GM12865 (cell line): ENCODE data around the gene TMEM269.

ENCODE experiments used
- DNase-seq: peaks from one replicate; pipeline ENCODE4 v3.0.0; 2010; ENCODE audit warnings: low read depth
- H3K4me3 ChIP-seq: 2 replicates; pipeline ENCODE4 v1.5.1; 2011; ENCODE audit warnings: mild to moderate bottlenecking, low read depth, low read length, control low read depth
- TF ChIP-seq, protein P1 (sequence below): IDR thresholded peaks from 2 replicates; pipeline ENCODE4 v1.5.1; 2011; ENCODE audit warnings: low read length, control low read depth, low read depth, inconsistent platforms; ENCODE audit not compliant: insufficient read depth; ENCODE audit errors: missing control alignments

TMEM269 gene

DNA sequence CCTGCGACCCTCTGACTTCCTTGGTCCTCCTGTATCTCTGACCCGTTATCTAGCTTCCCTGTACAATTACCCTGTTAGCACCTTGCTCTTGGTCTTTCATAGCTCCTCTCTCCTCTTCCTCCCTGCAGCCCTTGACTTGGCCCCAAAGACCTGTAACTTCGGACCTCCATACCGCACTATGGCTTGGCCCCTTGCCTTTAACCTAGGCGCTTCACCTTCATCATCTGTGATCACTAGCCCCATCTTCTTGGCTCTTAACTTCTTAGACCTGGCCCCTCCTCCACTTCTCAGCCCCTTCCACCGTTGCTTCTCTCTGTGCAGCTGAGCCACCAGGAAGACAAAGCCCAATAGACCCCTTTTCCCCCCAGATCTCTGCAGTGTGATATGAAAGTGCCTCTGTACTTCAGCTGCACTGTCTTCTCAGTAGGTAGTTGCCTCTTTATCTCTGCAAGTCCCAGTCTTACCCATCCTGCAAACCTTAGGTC is 62.4 kb downstream of the TMEM269 start:
- DNase-seq = no peak
- TF ChIP-seq, protein P1, sequence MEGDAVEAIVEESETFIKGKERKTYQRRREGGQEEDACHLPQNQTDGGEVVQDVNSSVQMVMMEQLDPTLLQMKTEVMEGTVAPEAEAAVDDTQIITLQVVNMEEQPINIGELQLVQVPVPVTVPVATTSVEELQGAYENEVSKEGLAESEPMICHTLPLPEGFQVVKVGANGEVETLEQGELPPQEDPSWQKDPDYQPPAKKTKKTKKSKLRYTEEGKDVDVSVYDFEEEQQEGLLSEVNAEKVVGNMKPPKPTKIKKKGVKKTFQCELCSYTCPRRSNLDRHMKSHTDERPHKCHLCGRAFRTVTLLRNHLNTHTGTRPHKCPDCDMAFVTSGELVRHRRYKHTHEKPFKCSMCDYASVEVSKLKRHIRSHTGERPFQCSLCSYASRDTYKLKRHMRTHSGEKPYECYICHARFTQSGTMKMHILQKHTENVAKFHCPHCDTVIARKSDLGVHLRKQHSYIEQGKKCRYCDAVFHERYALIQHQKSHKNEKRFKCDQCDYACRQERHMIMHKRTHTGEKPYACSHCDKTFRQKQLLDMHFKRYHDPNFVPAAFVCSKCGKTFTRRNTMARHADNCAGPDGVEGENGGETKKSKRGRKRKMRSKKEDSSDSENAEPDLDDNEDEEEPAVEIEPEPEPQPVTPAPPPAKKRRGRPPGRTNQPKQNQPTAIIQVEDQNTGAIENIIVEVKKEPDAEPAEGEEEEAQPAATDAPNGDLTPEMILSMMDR = no peak
- peak overlapping the region; percentile 92 for H3K4me3 ChIP-seq

DNA sequence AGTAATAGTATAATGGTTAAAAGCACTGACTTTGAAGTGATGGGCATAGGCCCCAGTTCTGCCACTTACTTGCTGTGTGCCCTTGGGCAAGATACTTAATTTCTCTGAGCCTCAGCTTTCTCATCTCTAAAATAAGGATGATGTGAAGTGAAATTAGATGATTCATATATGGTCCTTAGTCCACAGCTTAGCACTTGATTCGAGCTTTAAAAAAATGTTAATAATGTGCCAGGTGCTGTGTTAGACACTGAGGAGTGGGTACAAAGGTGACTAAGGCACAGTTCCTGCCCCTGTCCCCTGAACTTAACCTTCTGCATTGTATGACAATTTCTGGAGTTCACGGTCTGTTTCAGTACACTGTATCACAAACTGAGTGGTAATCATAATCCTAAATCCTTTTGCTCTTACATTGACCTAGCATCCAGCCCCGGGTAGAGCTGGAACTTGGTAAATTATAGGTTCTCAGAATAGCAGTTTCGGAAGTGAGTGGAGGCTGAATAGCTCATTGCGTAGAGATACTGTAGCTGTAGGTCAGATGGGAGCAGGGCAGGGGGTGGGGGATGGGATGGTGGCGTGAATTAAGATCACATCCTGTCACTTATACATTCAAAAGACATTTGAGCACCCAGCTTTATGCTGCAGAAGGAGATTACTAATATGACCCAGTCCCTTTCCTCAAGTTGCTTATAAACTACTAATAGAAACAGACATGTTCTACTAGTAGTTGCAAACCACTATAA is 63.1 kb downstream of the TMEM269 start:
- TF ChIP-seq, protein P1 = no peak
- peak overlapping the region; percentile 92 for H3K4me3 ChIP-seq
- DNase-seq = peak; percentile 49

GRCh38 chr1:42848823-42849537 is 64.2 kb downstream of the TMEM269 start:
- DNase-seq = no peak
- no peak overlapping the region for H3K4me3 ChIP-seq
- TF ChIP-seq, protein P1 = no peak

GRCh38 chr1:42849944-42850343 is 65.2 kb downstream of the TMEM269 start:
- no peak for DNase-seq
- TF ChIP-seq, protein P1 = no peak
- H3K4me3 ChIP-seq = no peak overlapping the region
